Erythroblast (primary cell): Measurements from ENCODE around the gene CTSA.

ENCODE experiments used
- GATA1 ChIP-seq: IDR thresholded peaks from 2 replicates; pipeline ENCODE4 v1.6.1; 2011; ENCODE audit warnings: low read depth, mild to moderate bottlenecking, control low read depth, low read length, moderate library complexity
- POLR2A ChIP-seq: IDR thresholded peaks from 2 replicates; pipeline ENCODE4 v1.6.1; 2011; ENCODE audit warnings: mild to moderate bottlenecking, low read length

DNA sequence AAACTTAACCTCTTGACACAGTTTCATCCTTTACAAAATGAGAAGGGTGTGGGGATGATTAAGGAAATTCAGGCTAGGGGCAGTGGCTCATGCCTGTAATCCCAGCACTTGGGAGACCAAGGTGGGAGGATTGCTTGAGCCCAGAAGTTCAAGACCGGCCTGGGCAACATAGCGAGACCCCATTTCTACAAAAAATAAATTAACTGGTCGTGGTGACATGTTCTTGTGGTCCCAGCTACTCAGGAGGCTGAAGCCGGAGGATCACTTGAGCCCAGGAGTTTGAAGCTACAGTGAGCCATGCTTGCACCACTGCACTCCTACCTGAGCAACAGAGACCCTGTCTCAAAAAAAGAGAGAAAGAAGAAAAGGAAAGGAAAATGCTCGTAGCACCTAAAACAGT is 24.7 kb upstream of the CTSA start:
- TF ChIP-seq POLR2A, result no peak
- no peak for TF ChIP-seq GATA1
